RPMI8226 (cell line): ENCODE results near the gene CCNYL1.
"Not testable (repeated sequence)": the region's sequence is repeated elsewhere in the genome, so short reads cannot be mapped to it uniquely, and the experiment has no call there.

Experiments used
- DNase-seq: peaks from one replicate; pipeline ENCODE4 v3.0.0-alpha.2; 2015

The CCNYL1 gene

GRCh38 chr2:207710814-207711740 lies at the start of gene CCNYL1:
CCNYL1 (plus strand) TSS chr2:207711640; CDS start chr2:207711897, 257 bp downstream.
- DNase-seq = peak; percentile 99

- peak; percentile 22 for DNase-seq
These were observed 49.2 kb upstream of the CCNYL1 start for GRCh38 chr2:207662203-207662602.

GRCh38 chr2:207663870-207664545 lies 47.4 kb upstream of the CCNYL1 start:
- DNase-seq = no peak

- no peak for DNase-seq
These were observed 40.6 kb upstream of the CCNYL1 start for GRCh38 chr2:207670887-207671286.

GRCh38 chr2:207673431-207673830 lies 38.0 kb upstream of the CCNYL1 start:
- DNase-seq = no peak

GRCh38 chr2:207674266-207674774 lies 37.1 kb upstream of the CCNYL1 start:
- DNase-seq = no peak

- DNase-seq = no peak
These were observed 36.6 kb upstream of the CCNYL1 start for GRCh38 chr2:207674826-207675225.

- DNase-seq = no peak
These were observed 34.5 kb upstream of the CCNYL1 start for GRCh38 chr2:207676827-207677354.

- no peak for DNase-seq
These were observed 30.0 kb upstream of the CCNYL1 start for GRCh38 chr2:207681431-207681830.

GRCh38 chr2:207682557-207682956 lies 28.9 kb upstream of the CCNYL1 start:
- no peak for DNase-seq

- no peak for DNase-seq
These were observed 28.0 kb upstream of the CCNYL1 start for GRCh38 chr2:207683438-207683837.

- DNase-seq = peak; percentile 12
These were observed 27.4 kb upstream of the CCNYL1 start for GRCh38 chr2:207683879-207684627.

GRCh38 chr2:207686812-207687211 lies 24.6 kb upstream of the CCNYL1 start:
- DNase-seq = no peak

GRCh38 chr2:207688597-207688996 lies 22.8 kb upstream of the CCNYL1 start:
- no peak for DNase-seq

- not testable (repeated sequence) for DNase-seq
These were observed 20.5 kb upstream of the CCNYL1 start for GRCh38 chr2:207690845-207691461.

GRCh38 chr2:207692206-207693065 lies 19.0 kb upstream of the CCNYL1 start:
- DNase-seq = peak; percentile 60

GRCh38 chr2:207693641-207694249 lies 17.7 kb upstream of the CCNYL1 start:
- no peak for DNase-seq

- no peak for DNase-seq
These were observed 16.6 kb upstream of the CCNYL1 start for GRCh38 chr2:207694811-207695281.

GRCh38 chr2:207695293-207695692 lies 16.1 kb upstream of the CCNYL1 start:
- DNase-seq = no peak

- not testable (repeated sequence) for DNase-seq
These were observed 14.5 kb upstream of the CCNYL1 start for GRCh38 chr2:207696911-207697310.

GRCh38 chr2:207697411-207697810 lies 14.0 kb upstream of the CCNYL1 start:
- no peak for DNase-seq
